ENCODE results near the gene NR2C2. TPM values are rescaled to one million over a fixed set of nuclear protein-coding genes. Genes with fewer than 3 reads are reported as not detected.
A peak's percentile ranks its signal among the peaks of the same experiment; 100 is the strongest.

NR2C2 gene
- polyA plus RNA-seq, 1 experiment: 17.9 TPM

- no peaks in the 10 kb centered on the region for H3K27me3 ChIP-seq (ENCODE audit: control insufficient read depth, insufficient read depth, low read length)
- no peak overlapping the region for H3K4me3 ChIP-seq (ENCODE audit: low read depth, low read length)
- POLR2A ChIA-PET: no interaction called here
- TF ChIP-seq CTCF (IDR thresholded peaks at IDR 0.05; ENCODE audit: insufficient read depth, low read depth, low read length): no peak
- H3K36me3 ChIP-seq (ENCODE audit: control insufficient read depth, insufficient read depth, low read length): peaks cover 12% of the 10 kb centered on the region
- CTCF ChIA-PET: no interaction called here
- DNase-seq (ENCODE audit: low read depth): no peak
Observed at GRCh38 chr3:15056676-15057404, 109.5 kb downstream of the NR2C2 start.

GRCh38 chr3:15060029-15060428 is 112.6 kb downstream of the NR2C2 start:
- POLR2A ChIA-PET: no interaction called here
- Histone ChIP-seq H3K36me3 (ENCODE audit: control insufficient read depth, insufficient read depth, low read length) (0 out of 2 replicates have a peak, but pooled peaks cover 2% of the 10 kb centered on the region), H3K27me3 (ENCODE audit: control insufficient read depth, insufficient read depth, low read length) (no peaks in the 10 kb centered on the region), H3K4me3 (ENCODE audit: low read depth, low read length) (no peak overlapping the region)
- TF ChIP-seq CTCF (IDR thresholded peaks at IDR 0.05; ENCODE audit: insufficient read depth, low read depth, low read length): no peak
- CTCF ChIA-PET: no interaction called here
- DNase-seq (ENCODE audit: low read depth): no peak

GRCh38 chr3:15063238-15063637 is 115.9 kb downstream of the NR2C2 start:
- ChIA-PET CTCF (no interaction called here), POLR2A (no interaction called here)
- Histone ChIP-seq H3K36me3 (ENCODE audit: control insufficient read depth, insufficient read depth, low read length) (0 out of 2 replicates have a peak, but pooled peaks cover 2% of the 10 kb centered on the region), H3K4me3 (ENCODE audit: low read depth, low read length) (no peak overlapping the region), H3K27me3 (ENCODE audit: control insufficient read depth, insufficient read depth, low read length) (no peaks in the 10 kb centered on the region)
- no peak for DNase-seq (ENCODE audit: low read depth)
- TF ChIP-seq CTCF (IDR thresholded peaks at IDR 0.05; ENCODE audit: insufficient read depth, low read depth, low read length): no peak

- CTCF ChIA-PET: interaction anchor here (2.4 kb wide), 1 partner anchor 138 kb away, joined by 12 read pairs; no protein-coding TSS in a partner anchor
- POLR2A ChIA-PET: no interaction called here
- no peak for DNase-seq (ENCODE audit: low read depth)
- Histone ChIP-seq H3K4me3 (ENCODE audit: low read depth, low read length) (peak overlapping the region; percentile 79), H3K36me3 (ENCODE audit: control insufficient read depth, insufficient read depth, low read length) (0 out of 2 replicates have a peak, but pooled peaks cover 2% of the 10 kb centered on the region), H3K27me3 (ENCODE audit: control insufficient read depth, insufficient read depth, low read length) (no peaks in the 10 kb centered on the region)
- no peak for TF ChIP-seq CTCF (IDR thresholded peaks at IDR 0.05; ENCODE audit: insufficient read depth, low read depth, low read length)
Observed at GRCh38 chr3:15063656-15064286, 116.4 kb downstream of the NR2C2 start.

- Histone ChIP-seq H3K36me3 (ENCODE audit: control insufficient read depth, insufficient read depth, low read length) (no peaks in the 10 kb centered on the region), H3K27me3 (ENCODE audit: control insufficient read depth, insufficient read depth, low read length) (no peaks in the 10 kb centered on the region), H3K4me3 (ENCODE audit: low read depth, low read length) (peak overlapping the region; percentile 79)
- DNase-seq (ENCODE audit: low read depth): no peak
- ChIA-PET POLR2A (interaction anchor here (0.7 kb wide), 1 partner anchor 124 kb away, joined by 3 read pairs; no protein-coding TSS in a partner anchor), CTCF (interaction anchor here (1.8 to 2.4 kb wide), 2 partner anchors 12 to 138 kb away, joined by 6 to 12 read pairs; no protein-coding TSS in a partner anchor)
- no peak for TF ChIP-seq CTCF (IDR thresholded peaks at IDR 0.05; ENCODE audit: insufficient read depth, low read depth, low read length)
Observed at GRCh38 chr3:15064299-15064834, 117.0 kb downstream of the NR2C2 start.
